Activated CD4-positive, alpha-beta T cell treated with anti-CD3 and anti-CD28 coated beads, Interleukin-2, amount 50 U/mL, for 1 hour (primary cell): Measurements from ENCODE around the gene KIAA1958.
"Not testable (repeated sequence)": the region's sequence is repeated elsewhere in the genome, so short reads cannot be mapped to it uniquely, and the experiment has no call there.

Experiments
- DNase-seq: peaks from one replicate; pipeline ENCODE4 v3.0.0-alpha.2; 2020

KIAA1958 gene

GRCh38 chr9:112489876-112490666 is 3.4 kb downstream of the KIAA1958 start:
- no peak for DNase-seq

DNA sequence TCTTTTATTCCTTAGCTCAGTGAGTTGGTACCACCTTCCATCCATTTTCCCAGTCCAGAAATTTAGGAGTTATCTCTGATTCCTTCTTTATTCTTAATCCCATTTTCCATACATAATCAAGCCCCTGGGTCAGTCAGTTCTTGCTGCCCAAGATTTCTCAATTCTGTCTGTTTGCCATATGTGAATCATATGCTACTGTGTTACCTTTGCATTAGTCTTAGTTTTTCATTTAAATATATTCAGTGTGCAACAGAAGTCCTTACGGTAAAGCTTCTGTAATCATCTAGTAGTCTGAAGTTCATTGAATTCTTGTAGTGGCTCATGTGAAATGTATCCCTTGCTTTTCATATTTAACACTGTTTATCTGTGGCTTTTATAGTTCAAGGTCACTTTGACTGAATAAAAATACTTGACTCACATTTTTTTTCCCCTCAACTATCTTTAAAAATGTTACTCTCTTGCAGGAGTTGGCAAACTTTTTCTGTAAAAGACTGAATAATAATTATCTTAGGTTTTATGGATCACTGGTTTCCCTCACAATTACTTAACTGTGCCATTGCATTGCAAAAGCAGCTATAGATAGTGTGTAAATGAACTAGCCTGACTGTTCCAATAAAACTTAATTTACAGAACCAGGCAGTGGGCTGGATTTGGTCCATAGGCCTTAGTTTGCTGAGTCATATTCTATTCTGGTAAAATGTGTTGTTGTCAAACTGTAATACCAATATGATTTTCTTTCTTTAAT is 6.9 kb downstream of the KIAA1958 start:
- DNase-seq, result no peak

GRCh38 chr9:112494153-112494552 is 7.5 kb downstream of the KIAA1958 start:
- no peak for DNase-seq

DNA sequence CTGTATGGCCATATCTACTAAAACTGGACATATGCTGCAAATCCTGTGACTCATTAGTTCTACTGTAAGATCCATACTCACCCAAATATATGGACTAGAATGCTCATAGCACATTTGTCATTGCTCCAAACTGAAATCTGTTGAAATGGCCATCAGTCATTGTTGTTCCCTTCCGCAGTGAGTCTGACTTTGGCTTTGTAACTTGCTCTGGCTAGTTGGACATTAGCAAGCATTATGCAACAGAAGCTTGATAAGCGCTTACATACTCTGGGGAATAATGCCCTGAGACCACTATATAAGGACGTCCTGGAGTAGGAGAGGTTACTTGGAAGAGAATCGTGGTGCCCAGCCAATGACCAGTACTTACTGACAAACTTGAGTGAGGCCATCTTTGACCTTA is 9.0 kb downstream of the KIAA1958 start:
- no peak for DNase-seq

DNA sequence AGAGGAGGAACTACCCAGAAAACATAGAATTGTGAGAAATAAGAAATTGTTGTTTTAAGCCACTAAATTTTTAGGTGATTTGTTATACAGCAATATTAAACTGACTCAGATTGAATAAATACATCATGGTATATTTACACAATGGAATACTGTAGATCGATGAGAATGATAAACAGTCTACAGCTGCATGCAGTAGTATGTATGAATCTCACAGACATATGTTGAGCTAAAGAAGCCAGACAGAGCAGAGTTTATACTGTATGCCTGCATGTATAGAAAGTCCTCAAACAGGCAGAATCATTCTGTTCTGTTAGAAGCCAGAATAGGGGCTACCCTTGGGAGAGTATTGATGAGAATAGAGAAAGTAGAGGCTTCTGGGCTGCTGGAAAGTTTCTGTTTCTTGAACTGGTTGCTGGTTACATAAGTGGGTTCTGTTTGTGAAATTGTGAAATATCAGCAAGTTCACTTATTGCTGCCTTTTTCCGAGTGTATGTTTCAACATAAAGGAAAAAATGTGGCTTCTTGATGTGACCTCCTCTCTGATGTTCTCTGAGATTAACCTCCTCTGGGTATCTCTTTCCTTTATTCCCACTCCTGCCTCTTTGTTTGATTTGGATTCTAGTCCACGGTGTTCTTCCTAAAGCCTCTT is 9.6 kb downstream of the KIAA1958 start:
- no peak for DNase-seq

DNA sequence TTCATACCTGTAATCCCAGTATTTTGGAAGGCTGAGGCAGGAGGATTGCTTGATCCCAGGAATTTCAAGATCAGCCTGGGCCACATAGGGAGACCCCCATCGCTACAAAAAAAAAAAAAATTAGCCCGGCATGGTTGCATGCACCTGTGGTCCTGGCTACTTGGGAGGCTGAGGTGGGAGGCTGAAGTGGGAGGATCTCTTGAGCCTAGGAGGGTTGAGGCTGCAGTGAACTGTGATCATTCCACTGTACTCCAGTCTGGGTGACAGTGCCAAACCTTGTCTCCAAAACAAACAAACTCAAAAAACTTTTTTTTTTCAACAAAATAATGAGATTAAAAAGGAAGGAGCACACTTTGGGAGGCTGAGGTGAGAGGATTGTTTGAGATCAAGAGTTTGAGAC is 14.2 kb downstream of the KIAA1958 start:
- DNase-seq, result no peak

GRCh38 chr9:112501287-112501686 is 14.7 kb downstream of the KIAA1958 start:
- DNase-seq, result no peak

DNA sequence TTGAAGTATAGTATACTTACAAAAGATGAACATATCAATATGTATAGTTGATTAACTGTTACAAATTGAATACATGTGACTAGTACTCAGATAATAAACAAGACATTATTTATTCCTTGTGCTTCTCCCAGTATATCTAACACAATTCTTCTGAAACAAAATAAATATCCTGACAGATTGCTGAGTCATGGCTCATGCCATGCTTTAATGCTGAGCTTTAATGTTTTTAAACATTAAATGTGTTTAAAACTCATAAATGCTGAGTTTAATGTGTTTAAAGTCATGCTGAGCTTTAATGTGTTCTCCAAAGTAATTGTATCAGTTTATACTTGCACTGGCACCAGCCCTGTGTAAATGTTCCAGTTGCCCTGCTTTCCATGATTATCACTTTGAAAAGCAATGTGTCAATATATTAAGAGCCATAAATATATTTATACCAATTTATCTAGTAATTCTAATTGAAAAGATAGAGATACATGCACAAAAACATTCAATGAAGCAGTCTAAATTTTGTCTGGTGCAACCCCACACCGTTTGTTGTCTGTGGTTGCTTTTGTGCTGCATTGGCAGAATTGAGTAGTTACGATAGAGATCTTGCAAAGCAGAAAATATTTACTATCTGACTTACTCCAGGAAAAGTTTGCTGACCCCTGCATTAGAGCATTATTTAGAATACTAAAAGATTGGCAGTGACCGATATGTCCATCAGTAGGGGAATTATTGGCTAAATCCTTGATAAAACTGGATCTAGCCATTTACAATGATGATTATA is 15.7 kb downstream of the KIAA1958 start:
- no peak for DNase-seq

DNA sequence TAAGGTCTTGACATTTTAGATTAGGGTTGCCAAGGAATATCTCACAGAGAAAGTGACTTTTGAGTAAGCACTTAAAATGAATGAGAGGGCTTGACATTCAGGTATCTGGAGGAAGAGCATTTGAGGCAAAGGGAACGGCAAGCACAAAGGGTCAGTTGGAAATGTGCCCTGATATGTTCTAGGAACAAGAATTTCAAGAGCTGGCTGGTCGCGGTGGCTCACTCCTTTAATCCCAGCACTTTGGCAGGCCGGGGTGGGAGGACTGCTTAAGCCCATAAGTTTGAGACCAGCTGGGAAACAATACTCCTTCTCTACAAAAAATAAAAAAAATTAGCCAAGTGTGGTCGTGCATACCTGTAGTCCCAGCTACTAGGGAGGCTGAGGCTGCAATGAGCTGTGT is 16.5 kb downstream of the KIAA1958 start:
- DNase-seq, result no peak

DNA sequence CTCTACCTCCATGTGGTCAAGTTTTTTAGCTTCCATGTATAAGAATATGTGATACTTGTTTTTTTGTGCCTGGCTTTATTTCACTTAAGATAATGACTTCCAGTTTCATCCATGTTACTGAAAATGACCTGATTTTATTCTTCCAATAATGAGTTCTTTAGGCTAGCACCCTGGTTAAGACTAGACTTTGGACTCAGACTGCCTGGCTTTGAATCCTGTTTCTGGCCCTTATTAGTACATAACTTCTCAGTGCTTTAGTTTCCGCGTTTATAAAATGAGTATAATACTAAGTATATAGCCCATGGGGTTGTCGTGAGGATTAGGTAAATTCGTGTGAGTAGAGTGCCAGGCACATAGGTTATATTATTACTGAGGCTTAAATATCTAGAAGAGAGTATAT is 18.5 kb downstream of the KIAA1958 start:
- DNase-seq, result no peak

- DNase-seq, result no peak
Observed at GRCh38 chr9:112505607-112506006, 19.0 kb downstream of the KIAA1958 start.

- no peak for DNase-seq
Observed at GRCh38 chr9:112506571-112506970, 19.9 kb downstream of the KIAA1958 start.

DNA sequence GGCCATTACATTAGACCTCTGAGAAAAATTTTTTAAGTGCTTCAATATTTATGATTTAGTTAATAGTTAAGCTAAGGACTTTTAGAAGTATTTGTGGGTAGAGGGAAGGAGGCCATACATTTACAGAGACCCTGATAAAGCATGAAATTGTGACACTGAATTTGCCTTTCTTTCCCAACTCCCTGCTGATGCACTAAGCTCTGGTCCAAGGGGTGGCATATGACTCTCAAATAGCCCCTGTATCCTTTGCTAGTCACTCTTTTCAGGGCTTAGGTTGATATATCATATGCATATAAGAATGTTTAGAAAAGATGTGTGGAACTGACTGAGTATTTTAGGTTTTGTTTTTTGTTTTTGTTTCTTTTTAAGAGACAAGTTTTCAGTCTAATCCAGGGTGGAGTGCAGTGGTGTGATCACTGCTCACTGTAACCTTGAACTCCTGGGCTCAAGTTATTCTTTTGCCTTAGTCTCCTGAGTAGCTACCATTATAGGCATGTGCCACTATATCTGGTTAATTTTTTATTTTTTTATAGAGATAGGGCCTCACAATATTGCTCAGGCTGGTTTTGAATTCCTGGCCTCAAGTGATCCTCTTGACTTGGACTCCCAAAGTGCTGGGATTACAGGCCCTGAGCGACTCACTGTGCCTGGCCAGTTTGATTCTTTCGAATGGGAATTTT is 20.5 kb downstream of the KIAA1958 start:
- DNase-seq, result no peak

DNA sequence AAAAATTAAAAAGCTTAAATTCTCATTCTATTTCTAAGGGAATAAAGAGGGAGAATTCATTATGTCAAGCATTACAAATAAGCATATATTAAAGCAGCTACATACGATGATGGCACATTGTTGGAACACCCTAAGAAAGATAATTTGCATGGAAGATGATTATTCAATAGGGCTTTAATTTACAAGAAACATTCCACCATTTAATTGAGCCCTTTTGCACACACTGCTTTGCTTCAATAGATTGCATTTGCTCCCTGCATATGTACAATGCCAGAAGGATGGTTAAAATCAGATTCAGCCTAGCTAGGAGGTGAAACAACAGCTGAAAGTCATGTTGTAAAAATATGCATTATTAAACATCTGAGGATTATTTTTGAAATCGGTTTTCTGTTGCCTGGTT is 21.8 kb downstream of the KIAA1958 start:
- no peak for DNase-seq

DNA sequence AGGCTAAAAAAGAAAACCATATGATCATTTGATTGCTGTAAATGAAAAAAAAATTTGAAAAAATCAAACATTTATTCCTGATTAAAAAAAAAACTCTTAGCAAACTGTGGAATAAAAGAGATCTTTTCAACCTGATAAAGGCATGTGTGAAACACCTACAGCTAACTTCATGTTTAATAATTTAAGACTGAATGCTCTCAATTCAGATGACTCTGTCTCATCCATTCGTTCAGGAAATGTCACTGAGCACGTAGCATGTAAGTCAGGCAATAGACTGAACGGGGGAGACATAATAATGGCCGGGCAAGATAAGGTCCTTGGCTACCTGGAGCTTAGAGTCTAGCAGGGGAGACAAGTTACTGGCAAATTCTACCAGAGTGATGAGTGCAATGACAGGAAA is 25.8 kb downstream of the KIAA1958 start:
- not testable (repeated sequence) for DNase-seq

- no peak for DNase-seq
Observed at GRCh38 chr9:112516769-112517168, 30.1 kb downstream of the KIAA1958 start.

DNA sequence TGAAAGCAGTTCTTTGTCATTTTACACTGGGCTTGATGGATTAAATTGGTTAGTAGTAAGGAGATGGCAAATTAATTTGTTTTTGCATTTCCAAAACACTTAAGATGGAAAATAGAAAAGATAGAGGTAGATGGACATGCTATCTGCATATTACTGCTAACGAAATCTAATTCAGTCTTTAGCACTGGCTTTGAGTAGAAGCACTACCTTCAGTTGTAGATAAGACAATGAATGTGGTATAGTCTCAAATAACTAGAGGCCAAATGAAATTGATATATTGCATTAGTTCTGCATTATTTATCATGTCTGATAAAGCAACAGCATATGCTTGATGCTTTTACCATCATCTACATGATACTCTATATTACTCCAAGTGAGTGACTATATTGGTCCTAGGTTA is 33.4 kb downstream of the KIAA1958 start:
- DNase-seq, result no peak

- DNase-seq, result no peak
Observed at GRCh38 chr9:112520656-112521055, 34.0 kb downstream of the KIAA1958 start.

GRCh38 chr9:112526973-112527372 is 40.3 kb downstream of the KIAA1958 start:
- no peak for DNase-seq

- no peak for DNase-seq
Observed at GRCh38 chr9:112527959-112528358, 41.3 kb downstream of the KIAA1958 start.

GRCh38 chr9:112529316-112529715 is 42.7 kb downstream of the KIAA1958 start:
- DNase-seq, result no peak

GRCh38 chr9:112530751-112531205 is 44.2 kb downstream of the KIAA1958 start:
- no peak for DNase-seq
